Activated T-cell treated with anti-CD3 and anti-CD28 coated beads for 1 hour (primary cell): ENCODE data around the gene TXNIP.

Source experiments
- DNase-seq: peaks from one replicate; pipeline ENCODE4 v3.0.0-alpha.2; 2020; ENCODE audit warnings: low read depth

Gene TXNIP

DNA sequence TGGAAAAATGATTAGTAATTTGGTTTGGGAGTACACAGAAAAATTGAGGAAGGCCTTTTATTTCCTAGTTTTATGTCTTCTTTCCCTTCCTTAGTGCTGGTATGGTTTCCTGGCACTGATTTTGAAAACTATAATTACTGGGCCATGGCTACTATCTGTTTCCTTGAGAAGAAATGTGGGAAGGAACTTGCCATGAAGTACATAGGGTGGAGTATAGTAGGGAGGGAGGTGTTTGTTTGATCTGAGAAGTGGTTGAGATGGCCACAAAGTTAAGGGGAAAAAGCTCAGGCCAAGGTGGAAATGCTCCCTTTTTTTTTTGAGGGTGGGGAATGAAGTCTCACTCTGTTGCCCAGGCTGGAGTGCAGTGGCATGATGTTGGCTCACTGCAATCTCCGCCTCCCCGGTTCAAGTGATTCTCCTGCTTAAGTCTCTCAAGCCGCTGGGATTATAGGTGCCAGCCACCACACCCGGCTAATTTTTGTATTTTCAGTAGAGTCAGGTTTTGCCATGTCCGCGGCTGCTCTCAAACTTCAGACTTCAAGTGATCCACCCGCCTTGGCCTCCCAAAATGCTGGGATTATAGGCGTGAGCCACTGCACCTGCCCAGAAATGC, 13.9 kb upstream of the TXNIP start:
- DNase-seq, result no peak

DNA sequence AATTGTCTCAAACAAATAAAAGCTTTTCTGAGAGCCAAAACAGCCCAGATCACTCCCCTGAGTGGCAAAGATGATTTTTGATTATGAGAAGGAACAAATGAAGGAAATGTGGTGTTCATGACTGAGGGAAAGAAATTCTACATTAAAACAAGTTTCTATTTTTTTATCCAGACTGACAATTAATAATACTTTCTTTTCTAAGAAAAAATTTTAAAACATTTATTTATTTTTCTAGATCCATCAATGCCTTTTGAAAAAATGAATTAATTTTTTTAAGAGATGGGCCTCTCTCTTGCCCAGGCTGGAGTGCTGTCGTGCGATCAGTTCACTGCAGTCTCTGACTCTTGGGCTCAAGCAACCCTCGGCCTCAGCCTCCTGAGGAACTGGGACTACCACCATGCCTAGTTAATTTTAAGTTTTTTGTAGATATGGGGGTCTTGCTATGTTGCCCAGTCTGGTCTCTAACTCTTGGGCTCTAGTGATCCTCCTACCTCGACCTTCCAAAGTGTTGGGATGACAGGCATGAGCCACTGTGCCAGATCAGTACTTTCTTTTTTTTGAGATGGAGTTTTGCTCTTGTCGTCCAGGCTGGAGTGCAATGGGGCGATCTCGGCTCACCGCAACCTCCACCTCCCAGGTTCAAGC, 11.2 kb upstream of the TXNIP start:
- no peak for DNase-seq

DNA sequence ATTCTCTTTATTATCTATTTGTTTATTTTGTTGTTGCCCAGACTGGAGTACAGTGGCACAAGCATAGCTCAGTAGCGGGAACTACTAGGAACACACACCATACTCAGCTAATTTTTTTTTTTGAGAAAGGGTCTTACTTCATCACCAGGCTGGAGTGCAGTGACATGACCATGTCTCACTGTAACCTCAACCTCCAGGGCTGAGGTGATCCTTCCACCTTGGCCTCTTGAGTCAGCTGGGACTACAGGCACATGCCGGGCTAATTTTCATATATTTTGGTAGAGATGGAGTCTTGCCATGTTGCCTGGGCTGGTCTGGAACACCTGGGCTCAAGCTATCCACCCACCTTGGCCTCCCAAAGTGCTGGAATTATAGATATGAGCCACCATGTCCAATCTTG, 5.3 kb upstream of the TXNIP start:
- DNase-seq, result no peak

DNA sequence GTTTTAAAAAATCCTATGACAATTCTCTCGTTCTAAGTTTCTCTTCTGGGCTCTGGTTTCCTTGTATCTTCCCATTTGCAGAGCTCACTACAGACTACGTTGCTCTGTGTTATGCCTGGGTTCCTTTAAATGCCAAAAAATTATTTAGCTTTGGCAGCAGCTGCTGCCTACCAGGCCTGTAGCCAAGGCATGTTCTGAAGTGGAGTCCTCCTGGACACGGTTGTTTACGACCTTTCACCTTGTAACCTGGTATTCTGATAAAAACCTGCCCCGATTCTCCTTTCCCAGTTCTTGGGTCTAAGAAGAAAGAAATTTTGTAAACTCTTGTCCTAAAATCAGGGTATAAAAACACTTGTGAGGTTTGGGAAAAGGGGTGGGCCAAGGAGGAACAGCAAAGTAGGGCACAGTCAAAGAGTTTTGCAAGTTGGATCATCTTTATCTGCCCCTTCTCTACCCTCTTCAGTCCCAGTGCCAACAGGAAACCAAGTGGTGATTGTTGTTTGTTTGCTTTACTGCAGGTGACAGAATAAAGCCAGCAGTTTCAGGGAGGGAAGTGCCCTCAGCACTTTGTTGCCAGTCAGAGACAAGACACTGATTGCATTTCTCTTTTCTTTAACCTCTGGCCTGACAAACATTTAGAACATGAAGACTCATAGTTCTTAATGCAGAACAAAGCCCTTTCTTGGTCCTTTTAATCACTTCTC, 3.1 kb upstream of the TXNIP start:
- no peak for DNase-seq

DNA sequence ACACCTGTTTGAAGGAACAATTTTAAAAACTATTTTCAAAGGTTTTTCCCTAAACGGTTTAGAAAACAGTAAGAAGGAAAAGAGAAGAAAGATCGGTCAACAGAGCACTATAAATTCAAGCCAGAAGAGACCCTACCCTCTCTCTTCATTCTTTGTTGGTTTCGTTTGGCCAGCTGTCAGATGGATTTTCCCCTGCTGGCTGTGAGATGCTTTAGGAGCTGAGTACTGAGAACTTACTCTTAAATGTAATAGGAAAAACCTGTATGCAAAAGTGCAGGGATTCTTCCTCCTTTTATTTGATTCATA, 1.3 kb upstream of the TXNIP start:
- no peak for DNase-seq

DNA sequence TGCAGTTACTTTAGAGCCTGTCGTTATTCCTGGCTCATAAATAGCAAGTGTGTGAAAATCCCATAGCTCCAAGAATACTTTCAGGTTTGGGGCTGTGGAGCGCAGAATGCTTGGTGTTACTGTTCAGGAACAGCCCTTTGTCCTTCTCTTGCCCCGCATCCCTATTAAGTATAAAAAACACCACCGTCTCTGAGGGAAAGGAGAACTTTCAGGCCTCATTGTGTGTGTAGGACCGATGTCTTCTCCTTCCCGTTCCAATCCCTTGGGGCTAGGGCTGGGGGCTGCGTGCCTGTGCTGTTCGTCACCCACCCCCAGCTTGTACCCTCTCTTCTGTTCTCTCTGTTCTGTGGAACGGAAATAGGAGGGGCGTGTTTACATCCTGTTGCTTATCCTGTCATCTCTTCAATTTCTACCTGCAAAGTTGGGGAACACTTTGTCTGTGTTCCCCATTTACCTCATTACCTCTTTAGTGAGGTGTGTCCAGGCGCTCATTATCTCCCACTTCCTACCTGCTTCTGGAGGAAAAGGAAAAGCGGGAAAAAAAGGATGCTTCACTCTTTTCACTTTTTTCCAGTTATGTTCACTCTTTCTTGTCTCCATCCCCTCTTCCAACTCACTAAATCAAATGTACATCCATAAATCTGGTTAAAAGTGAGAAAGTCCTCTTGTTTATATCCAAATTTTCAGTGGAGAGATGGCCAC, 788 bp upstream of the TXNIP start:
- peak; percentile 36 for DNase-seq

DNA sequence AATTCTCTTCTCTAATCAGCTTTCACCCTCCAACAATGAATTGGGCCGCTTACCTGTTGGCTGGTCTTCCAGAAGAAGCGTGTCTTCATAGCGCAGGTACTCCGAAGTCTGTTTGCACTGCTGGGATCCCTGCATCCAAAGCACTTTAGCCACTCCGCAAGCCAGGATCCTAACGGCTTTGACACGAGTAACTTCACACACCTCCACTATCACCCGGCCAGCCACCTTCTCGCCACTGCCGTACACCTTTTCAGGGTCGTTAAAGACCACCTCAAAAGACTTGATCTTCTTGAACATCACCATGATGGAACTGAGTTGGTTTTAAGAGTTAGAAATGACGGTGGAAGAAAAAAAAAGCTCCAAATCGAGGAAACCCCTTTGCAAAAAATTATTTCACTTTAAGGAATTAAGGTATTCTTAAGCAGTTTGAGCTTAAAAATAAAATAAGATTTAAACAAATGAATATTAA, 381 bp downstream of the TXNIP start:
- no peak for DNase-seq

DNA sequence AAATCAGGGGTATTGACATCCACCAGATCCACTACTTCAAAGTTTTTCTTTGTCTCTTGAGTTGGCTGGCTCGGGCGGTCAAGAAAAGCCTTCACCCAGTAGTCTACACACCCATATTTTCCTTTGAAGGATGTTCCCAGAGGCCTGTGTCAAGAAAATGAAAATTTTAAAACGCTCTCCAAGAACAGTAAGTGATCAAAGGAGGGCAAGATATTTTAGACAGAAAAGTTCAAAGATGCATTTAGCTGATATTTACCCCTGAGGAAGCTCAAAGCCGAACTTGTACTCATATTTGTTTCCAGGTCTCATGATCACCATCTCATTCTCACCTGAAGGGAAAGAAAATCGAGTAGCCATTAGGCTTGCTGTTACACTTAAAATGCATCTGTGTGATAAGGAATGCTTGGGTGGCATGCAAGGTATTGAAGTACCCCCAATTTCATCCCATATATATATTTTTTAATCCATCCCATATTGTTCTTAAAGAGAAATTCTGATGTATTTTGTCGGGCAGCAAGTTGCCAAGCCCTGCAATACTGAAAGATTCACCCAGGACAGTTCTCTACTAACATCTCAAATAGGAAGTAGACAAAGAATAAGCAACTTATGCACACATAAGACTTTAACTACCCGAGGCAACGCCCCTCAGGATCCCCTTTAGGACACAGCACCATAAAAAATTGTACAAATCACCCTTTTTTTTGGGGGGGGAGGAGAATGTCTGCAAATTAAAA, 1.1 kb downstream of the TXNIP start:
- no peak for DNase-seq

DNA sequence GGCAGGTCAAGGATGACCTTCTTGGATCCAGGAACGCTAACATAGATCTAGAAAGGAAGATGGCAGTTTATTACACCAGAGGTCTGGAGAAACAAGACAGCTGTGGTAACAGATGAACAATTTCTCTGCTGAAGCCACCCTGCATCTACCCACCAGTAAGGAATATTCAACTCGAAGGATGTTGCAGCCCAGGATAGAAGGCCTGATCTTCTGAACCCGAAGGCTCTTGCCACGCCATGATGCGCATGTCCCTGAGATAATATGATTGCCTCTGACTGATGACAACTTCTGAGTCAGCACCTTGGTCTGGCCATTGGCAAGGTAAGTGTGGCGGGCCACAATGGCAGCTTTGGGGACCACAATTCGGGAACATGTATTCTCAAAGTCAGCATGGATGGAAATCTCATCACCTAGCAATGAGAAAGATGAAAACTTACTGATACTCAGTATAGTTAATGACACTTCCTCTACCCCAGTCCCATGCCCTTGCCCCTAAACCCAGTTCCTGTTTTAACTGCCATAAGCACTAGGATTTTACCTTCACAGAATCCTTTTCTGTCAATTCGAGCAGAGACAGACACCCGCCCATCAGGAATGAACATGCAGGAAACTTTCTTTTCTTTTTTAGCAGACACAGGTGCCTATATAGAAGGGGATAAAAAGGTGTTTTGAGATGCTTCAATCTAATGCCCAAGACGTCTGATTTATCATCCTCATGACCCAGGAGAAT, 1.8 kb downstream of the TXNIP start:
- no peak for DNase-seq

DNA sequence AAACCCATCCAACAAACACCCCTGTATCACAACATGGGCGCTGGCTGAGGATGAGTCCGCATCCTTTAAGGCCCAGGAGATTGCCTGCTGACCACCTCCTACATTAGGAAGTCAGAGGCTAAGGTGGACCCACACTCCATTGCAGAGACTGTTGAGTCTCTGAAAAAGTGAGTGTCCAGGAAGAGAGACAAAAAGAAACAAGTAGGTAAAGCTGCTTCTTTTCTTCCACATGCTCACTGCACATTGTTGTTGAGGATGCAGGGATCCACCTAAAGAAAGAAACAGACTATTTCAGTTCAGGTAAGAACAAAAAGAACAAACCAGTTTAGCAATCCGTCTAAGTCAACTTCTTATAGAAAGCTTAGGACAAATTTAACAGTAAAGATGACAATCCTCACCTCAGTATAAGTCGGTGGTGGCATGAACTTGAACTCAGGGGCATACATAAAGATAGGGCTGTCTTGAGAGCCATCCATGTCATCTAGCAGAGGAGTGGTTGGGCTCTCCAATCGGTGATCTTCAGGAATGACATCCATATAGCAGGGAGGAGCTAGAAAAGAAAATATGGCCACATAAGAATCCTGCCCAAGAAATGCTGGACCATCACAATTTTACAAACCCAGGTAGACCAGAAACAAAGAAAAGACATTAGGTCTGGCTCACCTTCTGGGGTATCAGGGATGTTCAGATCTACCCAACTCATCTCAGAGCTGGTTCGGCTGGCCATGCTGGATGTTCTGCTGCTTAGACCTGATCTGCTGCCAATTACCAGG, 2.6 kb downstream of the TXNIP start:
- DNase-seq, result no peak

DNA sequence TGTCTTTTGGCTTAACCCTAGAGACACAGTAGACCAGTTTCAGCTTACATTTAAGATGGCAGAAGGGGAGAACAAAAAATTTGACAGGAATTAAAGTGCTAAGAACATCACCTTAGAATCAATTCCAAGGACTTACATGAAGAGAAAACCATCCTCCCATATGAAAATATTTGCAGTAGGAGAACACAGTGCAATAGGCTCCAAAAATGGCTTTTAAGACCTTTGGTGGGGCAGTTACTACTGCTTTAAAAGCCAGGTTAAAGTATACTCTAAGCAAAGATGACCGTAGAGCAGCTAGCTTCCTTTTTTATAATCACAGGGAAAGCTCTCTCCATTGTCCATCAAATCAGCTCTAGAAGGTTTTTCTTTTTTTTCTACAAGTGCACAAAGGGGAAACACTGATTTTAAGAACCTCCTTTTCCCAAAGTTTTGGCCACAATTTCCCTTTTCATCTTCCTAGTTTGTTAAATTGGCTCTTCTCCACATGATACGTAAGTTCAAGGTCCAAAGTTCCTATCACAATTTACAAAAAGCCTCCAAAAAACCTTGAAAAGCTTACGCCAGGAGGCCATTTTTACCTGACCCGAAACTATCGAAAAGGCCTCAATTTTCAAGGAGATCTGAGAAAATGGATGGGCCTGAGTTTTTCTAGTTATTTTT, 3.3 kb downstream of the TXNIP start:
- no peak for DNase-seq

DNA sequence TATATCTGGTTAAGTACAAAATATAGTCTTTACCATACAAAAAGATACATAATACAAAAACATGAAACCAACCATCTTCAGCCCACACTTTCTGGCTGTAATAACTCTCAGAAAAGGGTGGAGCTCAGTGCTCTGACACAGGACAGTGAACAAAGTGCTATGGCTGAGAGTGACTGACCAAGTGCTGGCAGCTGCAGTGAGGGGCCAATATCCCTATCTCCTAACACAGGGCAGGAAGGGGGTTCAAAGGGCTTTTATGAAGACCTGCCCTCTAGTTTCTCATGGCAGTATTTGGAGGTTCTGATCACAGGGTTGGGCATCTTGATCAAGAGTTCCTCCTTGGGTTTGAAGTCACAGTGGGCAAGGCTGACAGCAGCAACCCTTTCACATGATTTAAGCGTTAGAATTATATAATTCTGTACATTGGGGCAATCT, 3.9 kb downstream of the TXNIP start:
- no peak for DNase-seq

DNA sequence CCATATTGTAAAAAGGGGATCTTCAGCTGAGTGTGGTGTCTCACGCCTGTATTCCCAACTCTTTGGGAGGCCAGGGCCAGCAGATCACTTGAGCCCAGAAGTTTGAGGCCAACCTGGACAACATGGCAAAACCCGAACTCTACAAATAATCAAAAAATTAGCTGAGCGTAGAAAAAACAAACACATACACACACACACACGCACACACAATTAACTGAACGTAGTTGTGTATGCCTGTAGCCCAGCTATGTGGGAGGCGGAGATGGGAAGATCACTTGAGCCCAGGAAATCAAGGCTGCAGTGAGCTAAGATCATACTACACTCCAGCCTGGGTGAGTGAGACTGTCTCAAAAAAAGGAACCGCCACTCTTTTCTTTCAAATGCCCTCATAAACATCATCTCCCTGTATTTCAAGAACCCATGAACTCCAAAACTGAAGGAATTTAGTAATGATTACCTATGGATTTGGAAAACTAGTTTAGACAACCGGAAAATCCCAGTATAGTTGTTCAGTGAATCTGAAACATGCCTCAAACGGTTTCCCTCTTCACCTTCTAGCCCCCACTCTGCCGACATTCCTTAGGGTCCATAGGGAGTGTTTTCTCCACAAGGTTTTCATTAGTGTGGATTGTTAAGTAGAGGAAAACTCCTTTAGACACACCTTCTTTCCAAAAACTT, 4.5 kb downstream of the TXNIP start:
- no peak for DNase-seq

DNA sequence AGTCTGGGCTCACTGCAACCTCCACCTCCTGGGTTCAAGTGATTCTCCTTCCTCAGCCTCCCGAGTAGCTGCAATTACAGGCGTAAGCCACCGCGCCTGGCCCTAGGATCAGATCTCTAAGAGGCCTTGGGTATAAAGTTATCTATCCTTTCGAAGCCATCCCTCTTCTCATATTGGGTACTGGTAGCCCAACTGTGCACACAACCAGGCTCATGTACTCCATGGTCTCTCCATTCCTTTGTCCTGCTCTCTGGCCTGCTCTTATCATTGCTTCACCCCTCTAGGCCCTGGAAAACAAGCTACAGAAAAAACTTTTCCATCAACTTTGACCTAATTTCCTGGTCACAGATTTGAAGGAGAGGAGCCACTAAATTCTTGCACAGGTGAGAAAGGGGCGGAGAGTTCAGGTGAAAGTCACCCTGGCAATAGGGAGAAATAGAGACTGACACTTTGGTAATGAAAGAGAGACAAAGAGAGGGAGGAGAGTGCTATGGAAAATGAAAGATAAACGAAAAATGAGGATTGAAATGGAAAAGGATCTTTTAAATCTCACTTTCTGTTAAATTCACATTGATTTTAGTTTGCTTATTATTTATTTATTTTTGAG, 6.0 kb downstream of the TXNIP start:
- no peak for DNase-seq

DNA sequence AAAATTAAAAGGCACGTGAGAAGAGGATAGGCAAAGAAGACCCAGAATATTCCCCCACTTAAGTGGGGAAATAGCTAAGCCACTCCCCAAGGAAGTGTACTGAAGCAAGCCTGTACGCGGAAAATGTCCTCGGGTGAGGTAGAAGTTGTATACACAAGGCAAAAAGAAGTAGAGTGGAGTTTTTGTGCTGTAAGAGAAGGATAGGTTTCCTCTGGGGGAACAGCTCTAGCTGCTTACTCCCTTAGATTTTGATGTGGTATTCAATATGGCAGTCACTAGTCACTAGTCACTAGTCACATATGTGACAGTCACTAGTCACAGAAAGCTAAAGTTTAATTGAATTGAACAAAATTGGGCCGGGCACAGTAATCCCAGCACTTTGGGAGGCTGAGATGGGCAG, 7.6 kb downstream of the TXNIP start:
- no peak for DNase-seq

DNA sequence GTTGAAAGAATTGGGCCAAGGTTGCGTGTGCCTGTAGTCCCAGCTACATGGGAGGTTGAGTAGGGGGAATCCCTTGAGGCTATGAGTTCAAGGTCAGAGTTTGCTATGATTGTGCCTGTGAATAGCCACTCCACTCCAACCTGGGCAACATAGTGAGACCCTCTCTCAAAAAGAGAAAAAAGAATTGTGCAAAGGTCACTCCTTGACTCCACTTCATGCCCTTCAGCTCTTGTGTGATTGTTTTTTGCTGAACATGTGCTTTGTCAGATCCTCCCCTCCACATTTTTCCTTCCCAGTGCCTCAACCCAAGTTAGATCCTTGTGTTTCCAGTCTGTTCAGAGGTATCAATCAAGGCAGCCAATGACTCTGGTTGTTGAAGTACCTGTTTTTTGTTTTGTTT, 8.5 kb downstream of the TXNIP start:
- no peak for DNase-seq

DNA sequence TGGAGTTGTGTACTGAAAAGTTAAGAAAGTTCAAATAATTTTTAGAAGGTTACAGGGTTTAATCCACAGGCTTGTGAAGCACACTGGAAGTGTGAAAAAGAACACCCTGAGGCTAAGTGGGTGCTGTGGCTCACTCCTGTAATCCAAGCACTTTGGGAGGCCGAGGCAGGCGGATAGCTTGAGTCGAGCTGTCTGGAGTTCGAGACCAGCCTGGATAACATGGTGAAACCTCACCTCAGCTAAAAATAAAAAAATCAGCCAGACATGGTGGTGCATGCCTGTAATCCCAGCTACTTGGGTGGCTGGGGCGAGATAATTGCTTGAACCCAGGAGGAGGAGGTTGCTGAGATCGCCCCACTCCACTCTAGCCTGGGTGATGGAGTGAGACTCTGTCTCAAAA, 9.8 kb downstream of the TXNIP start:
- DNase-seq, result no peak

DNA sequence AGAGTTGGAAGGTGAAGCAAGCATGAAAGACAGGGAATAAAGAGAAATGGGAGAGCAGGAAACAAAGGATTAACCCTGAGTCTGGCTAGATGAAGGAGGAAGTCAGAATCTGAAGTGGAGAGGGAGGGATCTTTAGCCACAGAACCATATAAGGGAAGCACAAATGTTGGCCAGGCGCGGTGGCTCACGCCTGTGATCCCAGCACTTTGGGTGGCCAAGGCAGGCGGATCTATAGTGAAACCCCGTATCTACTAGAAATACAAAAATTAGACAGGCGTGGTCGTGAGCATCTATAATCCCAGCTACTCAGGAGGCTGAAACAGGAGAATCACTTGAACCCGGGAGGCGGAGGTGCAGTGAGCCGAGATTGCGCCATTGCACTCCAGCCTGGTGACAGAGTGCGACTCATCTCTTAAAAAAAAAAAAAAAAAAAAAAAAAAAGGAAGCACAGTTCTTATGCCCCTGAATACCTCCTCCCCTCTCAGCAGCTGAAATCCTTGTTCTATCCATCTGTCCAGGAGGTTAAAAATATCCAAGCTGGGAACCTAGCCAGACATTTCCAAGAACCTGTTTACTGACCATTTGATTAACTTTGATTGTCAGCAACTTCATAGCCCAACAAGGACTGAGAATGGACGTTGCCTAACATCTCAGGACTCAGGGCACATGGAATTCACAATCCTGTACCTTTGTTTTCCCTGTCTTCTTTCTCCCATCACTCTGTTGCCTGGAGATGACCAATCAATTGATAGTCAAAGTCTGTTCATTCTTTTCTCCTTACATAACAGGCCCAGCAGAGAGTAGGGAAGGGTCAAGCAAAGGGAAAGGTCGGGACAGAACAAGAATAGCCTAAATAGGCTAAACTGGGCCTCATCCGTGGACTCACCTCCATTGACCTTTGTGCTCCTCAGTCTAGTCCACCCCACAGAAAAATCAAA, 10.6 kb downstream of the TXNIP start:
- DNase-seq, result no peak
